Sigmoid colon (tissue), 7 donors: ENCODE results near the gene REEP5. TPM values are rescaled to one million over a fixed set of nuclear protein-coding genes. Genes with fewer than 3 reads are reported as not detected.
"Not testable (repeated sequence)": the region's sequence is repeated elsewhere in the genome, so short reads cannot be mapped to it uniquely, and the experiment has no call there.

Experiments
- DNase-seq: peaks from one replicate; pipeline ENCODE4 v3.0.0-alpha.2; 2019
- H3K27ac ChIP-seq, 4 donors: fragments of 200-600 bp; sonication (generic); one replicate each; pipeline ENCODE4 v1.5.1; 2016 to 2019; ENCODE audit warnings: mild to moderate bottlenecking in 1 of 4
- H3K27me3 ChIP-seq, 3 donors: fragments of 200-600 bp; sonication (generic); one replicate each; pipeline ENCODE4 v1.5.1; 2019; ENCODE audit warnings: mild to moderate bottlenecking in 1 of 3
- H3K36me3 ChIP-seq, 4 donors: fragments of 200-600 bp; sonication (generic); one replicate each; pipeline ENCODE4 v1.5.1; 2016 to 2019
- H3K4me1 ChIP-seq, 4 donors: fragments of 200-600 bp; sonication (generic); one replicate each; pipeline ENCODE4 v1.5.1; 2017 to 2019
- H3K4me3 ChIP-seq, 4 donors: fragments of 200-600 bp; sonication (generic); one replicate each; pipeline ENCODE4 v1.5.1; 2017 to 2019; ENCODE audit warnings: mild to moderate bottlenecking in 2 of 4, moderate library complexity in 1 of 4
- H3K9me3 ChIP-seq, 4 donors: fragments of 200-600 bp in 3 of 4; sonication (generic) in 3 of 4; one replicate each; pipeline versions ENCODE4 v1.5.1 to v1.6.1; 2013 to 2019
- CTCF ChIP-seq, 4 experiments: fragments of 450-650 bp in 3 of 4; fragments of 200-600 bp in 1 of 4; IDR thresholded peaks; one replicate each; pipeline ENCODE4 v1.5.1; 2016 to 2019; ENCODE audit warnings: antibody characterized with exemption in 4 of 4, mild to moderate bottlenecking in 3 of 4, moderate library complexity in 2 of 4
- EP300 ChIP-seq, 4 donors: sonication (generic); formaldehyde crosslinking; IDR thresholded peaks; one replicate each; pipeline ENCODE4 v1.6.1; 2017; ENCODE audit warnings: antibody characterized with exemption in 4 of 4
- POLR2A ChIP-seq, 2 donors: fragments of 450-650 bp; IDR thresholded peaks; one replicate each; pipeline ENCODE4 v1.6.1; 2016; ENCODE audit warnings: antibody characterized with exemption in 2 of 2, mild to moderate bottlenecking in 2 of 2, moderate library complexity in 2 of 2
- POLR2AphosphoS5 ChIP-seq, 4 donors: sonication (generic); formaldehyde crosslinking; IDR thresholded peaks; one replicate each; pipeline ENCODE4 v1.6.1; 2017; ENCODE audit warnings: antibody characterized with exemption in 4 of 4
- WGBS, 2 donors: extraction: QIAGEN DNeasy Blood & Tissue Kit; methylation state at CpG; one replicate each; pipeline ENCODE4 v1.1.7; 2013; 5-methylcytosine and 5-hydroxymethylcytosine counted together
- intact Hi-C: fragments of 100-400 bp; cut with DNase I; formaldehyde crosslinking; loops from one replicate; pipeline ENCODE4 v1.15.1; 2023
- polyA plus RNA-seq, 3 donors: library from polyadenylated mRNA; stranded (reverse); fragments of 200-250 nt; gene quantifications; one replicate each; pipeline ENCODE4 v1.2.3, GENCODE V29; 2013
- total RNA-seq, 4 donors: library from RNA; depleted of rRNA; stranded (reverse); fragments of >200 nt; gene quantifications; one replicate each; pipeline ENCODE4 v1.1.0, GENCODE V29; 2016
- donor health status: healthy with polysubstance abuse.
- donor health status: Bipolar disorder and iron deficiency.
- donor health status: healthy.

REEP5 gene
- total and polyA plus RNA-seq, 7 donors: 17.4 to 86.0 (median 67.6) TPM

- intact Hi-C loops: loop anchor here (10.0 kb wide), 1 partner anchor 159 kb away; no protein-coding TSS in a partner anchor
- H3K36me3 ChIP-seq: peaks cover 0 to 48% (median 16%) of the 10 kb centered on the region in 4 donors
- WGBS, 2 donors: 90 to 94% methylated on average over 4 of the region's 4 CpGs
- peaks cover 0 to 33% (median 29%) of the 10 kb centered on the region in 4 donors for H3K4me1 ChIP-seq
- no peak overlapping the region for H3K4me3 ChIP-seq
- no peak for TF ChIP-seq POLR2A (IDR thresholded peaks at IDR 0.05)
- no peak for TF ChIP-seq POLR2AphosphoS5 (IDR thresholded peaks at IDR 0.05)
- TF ChIP-seq EP300 (IDR thresholded peaks at IDR 0.05): no peak
- TF ChIP-seq CTCF (IDR thresholded peaks at IDR 0.05): no peak
- H3K27me3 ChIP-seq: no peaks in the 10 kb centered on the region
- no peak overlapping the region for H3K27ac ChIP-seq
- no peak for DNase-seq
- H3K9me3 ChIP-seq: no peaks in the 10 kb centered on the region
Measured at GRCh38 chr5:112863549-112863948, 58.5 kb downstream of the REEP5 start.

GRCh38 chr5:112862085-112862484, 59.9 kb downstream of the REEP5 start:
- WGBS, 2 donors: 55 to 60% methylated on average over 9 of the region's 9 CpGs
- Histone ChIP-seq H3K4me1 (peaks cover 0 to 33% (median 29%) of the 10 kb centered on the region in 4 donors), H3K4me3 (peak overlapping the region; percentile 77 to 92 (median 87)), H3K9me3 (no peaks in the 10 kb centered on the region), H3K36me3 (peaks cover 0 to 33% (median 11%) of the 10 kb centered on the region in 4 donors), H3K27me3 (no peaks in the 10 kb centered on the region), H3K27ac (peak overlapping the region; percentile 79 to 92 (median 86))
- TF ChIP-seq EP300 (IDR thresholded peaks at IDR 0.05) (no peak), POLR2A (IDR thresholded peaks at IDR 0.05) (no peak), CTCF (IDR thresholded peaks at IDR 0.05) (no peak), POLR2AphosphoS5 (IDR thresholded peaks at IDR 0.05) (no peak)
- intact Hi-C loops: loop anchor here (10.0 kb wide), 1 partner anchor 157 kb away; no protein-coding TSS in a partner anchor
- no peak for DNase-seq

- Histone ChIP-seq H3K9me3 (no peaks in the 10 kb centered on the region), H3K27me3 (no peaks in the 10 kb centered on the region), H3K4me1 (peaks cover 0 to 33% (median 29%) of the 10 kb centered on the region in 4 donors), H3K4me3 (peak overlapping the region; percentile 77 to 92 (median 87)), H3K27ac (peak overlapping the region; percentile 79 to 92 (median 86)), H3K36me3 (peaks cover 0 to 28% (median 11%) of the 10 kb centered on the region in 4 donors)
- TF ChIP-seq POLR2A (IDR thresholded peaks at IDR 0.05) (no peak), CTCF (IDR thresholded peaks at IDR 0.05) (no peak), POLR2AphosphoS5 (IDR thresholded peaks at IDR 0.05) (no peak), EP300 (IDR thresholded peaks at IDR 0.05) (no peak)
- no peak for DNase-seq
- intact Hi-C loops: loop anchor here (1.0 to 10.0 kb wide), 2 partner anchors 61 to 157 kb away; partner anchors contain the start of gene REEP5
- WGBS, 2 donors: 0 to 1% methylated on average over 8 of the region's 8 CpGs
Measured at GRCh38 chr5:112861638-112861985, 60.4 kb downstream of the REEP5 start.

GRCh38 chr5:112860929-112861637, 60.9 kb downstream of the REEP5 start, which contains the start of gene SRP19:
Gene SRP19, plus strand, starts transcription at chr5:112861287. Its CDS starts 90 bp downstream, at chr5:112861377.
- Histone ChIP-seq H3K27ac (peak within 1 kb of the TSS; percentile 79 to 92 (median 86)), H3K27me3 (no peaks in the 10 kb centered on the region), H3K9me3 (no peaks in the 10 kb centered on the region), H3K4me3 (peak within 1 kb of the TSS; percentile 77 to 92 (median 87)), H3K36me3 (peaks cover 0 to 23% (median 11%) of the 10 kb centered on the region in 4 donors), H3K4me1 (peaks cover 0 to 33% (median 29%) of the 10 kb centered on the region in 4 donors)
- intact Hi-C loops: loop anchor here (1.0 to 10.0 kb wide), 2 partner anchors 61 to 156 kb away; partner anchors contain the start of gene REEP5
- WGBS, 2 donors: 1% methylated on average over 47 of the region's 47 CpGs
- peak; percentile 98 for DNase-seq
- TF ChIP-seq POLR2AphosphoS5 (IDR thresholded peaks at IDR 0.05): peak; percentile 69 to 92 (median 84)
- no peak for TF ChIP-seq CTCF (IDR thresholded peaks at IDR 0.05)
- peak; percentile 72 to 79 for TF ChIP-seq POLR2A (IDR thresholded peaks at IDR 0.05)

GRCh38 chr5:112860571-112860928, 61.5 kb downstream of the REEP5 start:
- Histone ChIP-seq H3K36me3 (peaks cover 0 to 18% (median 9%) of the 10 kb centered on the region in 4 donors), H3K27ac (peak overlapping the region; percentile 79 to 92 (median 86)), H3K4me3 (peak overlapping the region; percentile 77 to 92 (median 87)), H3K4me1 (peaks cover 0 to 33% (median 29%) of the 10 kb centered on the region in 4 donors)
- DNase-seq, H3K9me3 ChIP-seq, H3K27me3 ChIP-seq: not testable (repeated sequence)
- WGBS, 2 donors: 79 to 80% methylated on average over 11 of the region's 11 CpGs
- intact Hi-C loops: loop anchor here (10.0 kb wide), 1 partner anchor 156 kb away; no protein-coding TSS in a partner anchor
